ENCODE data around the gene PPP3R2.

PPP3R2 gene

GRCh38 chr9:101593345-101593744 is 1.4 kb downstream of the PPP3R2 start:
- Histone ChIP-seq H3K4me3 (replicated peaks; ENCODE audit: insufficient read depth, low read length) (no peak overlapping the region), H3K27me3 (ENCODE audit: insufficient read depth, poor library complexity, severe bottlenecking) (no peaks in the 10 kb centered on the region), H3K27ac (replicated peaks) (no peak overlapping the region)
- TF ChIP-seq, protein P1, sequence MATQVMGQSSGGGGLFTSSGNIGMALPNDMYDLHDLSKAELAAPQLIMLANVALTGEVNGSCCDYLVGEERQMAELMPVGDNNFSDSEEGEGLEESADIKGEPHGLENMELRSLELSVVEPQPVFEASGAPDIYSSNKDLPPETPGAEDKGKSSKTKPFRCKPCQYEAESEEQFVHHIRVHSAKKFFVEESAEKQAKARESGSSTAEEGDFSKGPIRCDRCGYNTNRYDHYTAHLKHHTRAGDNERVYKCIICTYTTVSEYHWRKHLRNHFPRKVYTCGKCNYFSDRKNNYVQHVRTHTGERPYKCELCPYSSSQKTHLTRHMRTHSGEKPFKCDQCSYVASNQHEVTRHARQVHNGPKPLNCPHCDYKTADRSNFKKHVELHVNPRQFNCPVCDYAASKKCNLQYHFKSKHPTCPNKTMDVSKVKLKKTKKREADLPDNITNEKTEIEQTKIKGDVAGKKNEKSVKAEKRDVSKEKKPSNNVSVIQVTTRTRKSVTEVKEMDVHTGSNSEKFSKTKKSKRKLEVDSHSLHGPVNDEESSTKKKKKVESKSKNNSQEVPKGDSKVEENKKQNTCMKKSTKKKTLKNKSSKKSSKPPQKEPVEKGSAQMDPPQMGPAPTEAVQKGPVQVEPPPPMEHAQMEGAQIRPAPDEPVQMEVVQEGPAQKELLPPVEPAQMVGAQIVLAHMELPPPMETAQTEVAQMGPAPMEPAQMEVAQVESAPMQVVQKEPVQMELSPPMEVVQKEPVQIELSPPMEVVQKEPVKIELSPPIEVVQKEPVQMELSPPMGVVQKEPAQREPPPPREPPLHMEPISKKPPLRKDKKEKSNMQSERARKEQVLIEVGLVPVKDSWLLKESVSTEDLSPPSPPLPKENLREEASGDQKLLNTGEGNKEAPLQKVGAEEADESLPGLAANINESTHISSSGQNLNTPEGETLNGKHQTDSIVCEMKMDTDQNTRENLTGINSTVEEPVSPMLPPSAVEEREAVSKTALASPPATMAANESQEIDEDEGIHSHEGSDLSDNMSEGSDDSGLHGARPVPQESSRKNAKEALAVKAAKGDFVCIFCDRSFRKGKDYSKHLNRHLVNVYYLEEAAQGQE (IDR thresholded peaks at IDR 0.05; ENCODE audit: insufficient replicate concordance, low read depth) = no peak
- no peak for TF ChIP-seq POLR2AphosphoS5 (IDR thresholded peaks at IDR 0.05; ENCODE audit: low read depth)
- TF ChIP-seq SPI1 (IDR thresholded peaks at IDR 0.05; ENCODE audit: borderline replicate concordance, low read depth) = no peak
- TF ChIP-seq GABPA (IDR thresholded peaks at IDR 0.05; ENCODE audit: low read depth) = no peak
- TF ChIP-seq CTCF (IDR thresholded peaks at IDR 0.05; ENCODE audit: insufficient read depth, low read length) = no peak
- DNase-seq (ENCODE audit: low read depth in 1 of 2, low spot score in 1 of 2) = no peak

DNA sequence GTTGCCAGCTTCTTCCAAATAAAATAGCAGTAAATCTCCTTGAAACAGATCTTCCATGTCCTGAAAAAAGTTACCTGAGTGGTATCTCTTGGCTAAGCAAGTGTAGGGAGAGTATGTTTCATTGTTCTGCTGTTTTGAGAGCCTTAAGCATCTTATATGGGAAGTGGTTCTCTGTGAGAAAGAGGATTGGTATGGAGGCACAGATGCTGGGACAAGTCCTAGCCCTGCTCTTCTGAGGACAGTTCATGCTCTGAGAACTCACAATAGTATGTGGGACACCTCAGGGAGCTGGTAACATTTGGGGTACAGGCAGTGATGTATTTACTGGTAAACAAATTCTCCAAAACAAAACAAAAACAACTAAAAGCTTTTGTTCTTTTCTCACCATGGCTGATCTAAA is 2.0 kb downstream of the PPP3R2 start:
- TF ChIP-seq GABPA (IDR thresholded peaks at IDR 0.05; ENCODE audit: low read depth) = no peak
- TF ChIP-seq, protein P1 (IDR thresholded peaks at IDR 0.05; ENCODE audit: insufficient replicate concordance, low read depth) = no peak
- TF ChIP-seq POLR2AphosphoS5 (IDR thresholded peaks at IDR 0.05; ENCODE audit: low read depth) = no peak
- no peak for TF ChIP-seq CTCF (IDR thresholded peaks at IDR 0.05; ENCODE audit: insufficient read depth, low read length)
- TF ChIP-seq SPI1 (IDR thresholded peaks at IDR 0.05; ENCODE audit: borderline replicate concordance, low read depth) = no peak
- Histone ChIP-seq H3K27ac (replicated peaks) (no peak overlapping the region), H3K4me3 (replicated peaks; ENCODE audit: insufficient read depth, low read length) (no peak overlapping the region), H3K27me3 (ENCODE audit: insufficient read depth, poor library complexity, severe bottlenecking) (no peaks in the 10 kb centered on the region)
- DNase-seq (ENCODE audit: low read depth in 1 of 2, low spot score in 1 of 2) = no peak

GRCh38 chr9:101591787-101592446 is 2.9 kb downstream of the PPP3R2 start:
- no peak overlapping the region for H3K4me3 ChIP-seq (replicated peaks; ENCODE audit: insufficient read depth, low read length)
- TF ChIP-seq, protein P1 (IDR thresholded peaks at IDR 0.05; ENCODE audit: insufficient replicate concordance, low read depth) = no peak
- no peak for TF ChIP-seq SPI1 (IDR thresholded peaks at IDR 0.05; ENCODE audit: borderline replicate concordance, low read depth)
- TF ChIP-seq POLR2AphosphoS5 (IDR thresholded peaks at IDR 0.05; ENCODE audit: low read depth) = no peak
- no peak for TF ChIP-seq GABPA (IDR thresholded peaks at IDR 0.05; ENCODE audit: low read depth)
- TF ChIP-seq CTCF (IDR thresholded peaks at IDR 0.05; ENCODE audit: insufficient read depth, low read length) = no peak

More at GRCh38 chr9:101591787-101592446, 2.9 kb downstream of the PPP3R2 start:
- Histone ChIP-seq H3K27me3 (ENCODE audit: insufficient read depth, poor library complexity, severe bottlenecking) (no peaks in the 10 kb centered on the region), H3K27ac (replicated peaks) (no peak overlapping the region)
- DNase-seq (ENCODE audit: low read depth in 1 of 2, low spot score in 1 of 2) = no peak
